ENCODE measurements around the gene SPINK13. TPM values are rescaled to one million over a fixed set of nuclear protein-coding genes. Genes with fewer than 3 reads are reported as not detected.

SPINK13 gene
- total and polyA plus RNA-seq, 2 of the 4 experiments (the other 2 are of a cell fraction) = not detected

DNA sequence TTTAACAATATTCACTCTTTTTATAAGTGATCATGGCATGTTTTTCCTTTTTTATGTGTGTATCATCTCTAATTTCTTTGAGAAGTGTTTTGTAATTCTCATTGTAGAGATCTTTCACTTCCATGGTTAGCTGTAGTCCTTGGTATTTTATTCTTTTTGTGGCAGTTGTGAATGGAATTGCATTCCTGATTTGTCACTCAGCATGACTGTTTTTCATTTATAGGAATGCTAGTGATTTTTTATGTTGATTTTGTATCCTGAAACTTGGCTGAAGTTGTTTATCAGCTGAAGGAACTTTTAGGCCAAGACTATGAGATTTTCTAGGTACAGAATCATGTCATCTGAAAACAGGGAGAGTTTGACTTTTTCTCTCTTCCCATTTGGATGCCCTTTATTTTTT is 13.1 kb upstream of the SPINK13 start:
- H2AK9ac ChIP-seq (replicated peaks; ENCODE audit: low read depth, low read length, poor library complexity) = no peak overlapping the region
- no peak overlapping the region for H3K18ac ChIP-seq (ENCODE audit: low read depth, low read length)
- dilution Hi-C loops (cut with HindIII; ENCODE audit: low sequenced_read_pairs, unreplicated experiment) (no loop called here), intact Hi-C loops (cut with micrococcal nuclease) (no loop called here), in situ Hi-C loops (cut with MboI; ENCODE audit: low sequenced_read_pairs) (no loop called here)
- no peak overlapping the region for H2BK120ac ChIP-seq (ENCODE audit: low read depth, low read length)
- H3K4ac ChIP-seq (ENCODE audit: low read depth, low read length) = no peak overlapping the region
- H3K4me2 ChIP-seq (ENCODE audit: low read depth, low read length) = no peak overlapping the region
- H3K14ac ChIP-seq (replicated peaks; ENCODE audit: low read depth, low read length) = no peak overlapping the region
- H3K56ac ChIP-seq (ENCODE audit: extremely low read depth, insufficient read depth, low read length) = no peak overlapping the region
- H3K9ac ChIP-seq (ENCODE audit: low read depth, low read length) = no peak overlapping the region
- CTCF ChIA-PET = no interaction called here
- H2BK5ac ChIP-seq (ENCODE audit: low read depth, low read length, poor library complexity, severe bottlenecking) = no peak overlapping the region
- H3K23ac ChIP-seq (ENCODE audit: low read depth, low read length) = no peak overlapping the region
- no TSS peak for BruUV-seq (replicated peaks)
- no peak overlapping the region for H4K5ac ChIP-seq (ENCODE audit: low read depth, low read length)
- no peak overlapping the region for H3K4me3 ChIP-seq (ENCODE audit: insufficient read depth, low read depth, low read length)
- H3K79me1 ChIP-seq (ENCODE audit: low read depth in 1 of 2, low read length in 2 of 2) = no peaks in the 10 kb centered on the region
- H3K36me3 ChIP-seq (ENCODE audit: control insufficient read depth, insufficient read depth, low read length) = no peaks in the 10 kb centered on the region
- no peak overlapping the region for H2AK5ac ChIP-seq (ENCODE audit: low read depth, low read length)
- H4K20me1 ChIP-seq (ENCODE audit: insufficient read depth, low read length) = no peaks in the 10 kb centered on the region
- DNase-seq (no peak), ATAC-seq (ENCODE audit: low read depth) (no peak)
- H2AFZ ChIP-seq (replicated peaks; ENCODE audit: low read length, poor library complexity) = no peak overlapping the region
- no peaks in the 10 kb centered on the region; the same call in 1 of the 2 replicates for H3K9me3 ChIP-seq (ENCODE audit: control insufficient read depth, insufficient read depth, low read length)
- no peak overlapping the region for H4K8ac ChIP-seq (ENCODE audit: low read depth in 2 of 2, low read length in 2 of 2)
- POLR2A ChIA-PET (ENCODE audit: unreplicated experiment) = no interaction called here
- no peak overlapping the region for H4K91ac ChIP-seq (ENCODE audit: insufficient read depth, low read depth, low read length)
- TF ChIP-seq, protein P1, sequence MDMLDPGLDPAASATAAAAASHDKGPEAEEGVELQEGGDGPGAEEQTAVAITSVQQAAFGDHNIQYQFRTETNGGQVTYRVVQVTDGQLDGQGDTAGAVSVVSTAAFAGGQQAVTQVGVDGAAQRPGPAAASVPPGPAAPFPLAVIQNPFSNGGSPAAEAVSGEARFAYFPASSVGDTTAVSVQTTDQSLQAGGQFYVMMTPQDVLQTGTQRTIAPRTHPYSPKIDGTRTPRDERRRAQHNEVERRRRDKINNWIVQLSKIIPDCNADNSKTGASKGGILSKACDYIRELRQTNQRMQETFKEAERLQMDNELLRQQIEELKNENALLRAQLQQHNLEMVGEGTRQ (IDR thresholded peaks at IDR 0.05; ENCODE audit: low read depth, low read length) = no peak
- no peak overlapping the region for H3K27ac ChIP-seq (ENCODE audit: insufficient read depth, low read length)
- no peaks in the 10 kb centered on the region for H3K9me1 ChIP-seq (ENCODE audit: insufficient read depth, low read length)
- H2BK15ac ChIP-seq (ENCODE audit: low read depth, low read length) = no peak overlapping the region
- H2BK20ac ChIP-seq (ENCODE audit: low read depth, low read length) = no peak overlapping the region
- H3K4me1 ChIP-seq (ENCODE audit: control insufficient read depth, insufficient read depth, low read length) = no peaks in the 10 kb centered on the region
- no peaks in the 10 kb centered on the region for H3K27me3 ChIP-seq (ENCODE audit: control insufficient read depth, insufficient read depth, low read length)
